GM18505 (cell line): ENCODE measurements around the gene SDHAF3.
"Not testable (repeated sequence)": the region's sequence is repeated elsewhere in the genome, so short reads cannot be mapped to it uniquely, and the experiment has no call there.

Experiments
- ATAC-seq: cut with Tn5 transposase; IDR thresholded peaks from one replicate; pipeline ENCODE4 v1.9.1; 2021; ENCODE audit not compliant: unreplicated experiment
- POLR2A ChIP-seq: IDR thresholded peaks from 4 replicates; pipeline ENCODE4 v1.6.1; 2011; ENCODE audit warnings: borderline replicate concordance; ENCODE audit not compliant: insufficient read depth, insufficient read length; ENCODE audit errors: extremely low read depth

The SDHAF3 gene

GRCh38 chr7:97145068-97145467 lies 27.6 kb downstream of the SDHAF3 start:
- no peak for TF ChIP-seq POLR2A
- no peak for ATAC-seq

- TF ChIP-seq POLR2A = no peak
- no peak for ATAC-seq
Observed at GRCh38 chr7:97149843-97150242, 32.3 kb downstream of the SDHAF3 start.

- no peak for ATAC-seq
- TF ChIP-seq POLR2A = no peak
Observed at GRCh38 chr7:97155897-97156418, 38.5 kb downstream of the SDHAF3 start.

GRCh38 chr7:97159984-97160383 lies 42.5 kb downstream of the SDHAF3 start:
- not testable (repeated sequence) for ATAC-seq

GRCh38 chr7:97161609-97162008 lies 44.1 kb downstream of the SDHAF3 start:
- ATAC-seq = not testable (repeated sequence)

GRCh38 chr7:97166308-97166707 lies 48.8 kb downstream of the SDHAF3 start:
- no peak for TF ChIP-seq POLR2A
- ATAC-seq = no peak

GRCh38 chr7:97167176-97167575 lies 49.7 kb downstream of the SDHAF3 start:
- TF ChIP-seq POLR2A = no peak
- ATAC-seq = no peak

- ATAC-seq = no peak
- TF ChIP-seq POLR2A = no peak
Observed at GRCh38 chr7:97167749-97168148, 50.3 kb downstream of the SDHAF3 start.

GRCh38 chr7:97174303-97174702 lies 56.8 kb downstream of the SDHAF3 start:
- TF ChIP-seq POLR2A = no peak
- ATAC-seq = no peak

GRCh38 chr7:97179454-97180104 lies 62.1 kb downstream of the SDHAF3 start:
- TF ChIP-seq POLR2A = no peak
- no peak for ATAC-seq

- no peak for TF ChIP-seq POLR2A
- ATAC-seq = no peak
Observed at GRCh38 chr7:97187067-97187466, 69.6 kb downstream of the SDHAF3 start.

GRCh38 chr7:97196174-97196573 lies 78.7 kb downstream of the SDHAF3 start:
- ATAC-seq = not testable (repeated sequence)

- ATAC-seq = no peak
- TF ChIP-seq POLR2A = no peak
Observed at GRCh38 chr7:97198596-97198995, 81.1 kb downstream of the SDHAF3 start.

GRCh38 chr7:97200018-97200417 lies 82.5 kb downstream of the SDHAF3 start:
- no peak for TF ChIP-seq POLR2A
- ATAC-seq = no peak

- no peak for TF ChIP-seq POLR2A
- ATAC-seq = no peak
Observed at GRCh38 chr7:97203957-97204356, 86.5 kb downstream of the SDHAF3 start.
